GM12878 (cell line): ENCODE data around the gene SHFL. TPM values are rescaled to one million over a fixed set of nuclear protein-coding genes. Genes with fewer than 3 reads are reported as not detected.

ENCODE experiments used
- BCL3 ChIP-seq: IDR thresholded peaks from 2 replicates; pipeline ENCODE4 v1.6.1; 2011; ENCODE audit warnings: borderline replicate concordance, low read depth, mild to moderate bottlenecking, moderate library complexity, low read length; ENCODE audit not compliant: insufficient read depth, poor library complexity, severe bottlenecking
- CBFB ChIP-seq: IDR thresholded peaks from 2 replicates; pipeline ENCODE4 v1.6.1; 2016; ENCODE audit warnings: antibody characterized with exemption, low read depth
- CREM ChIP-seq: IDR thresholded peaks from 2 replicates; pipeline ENCODE4 v1.6.1; 2014; ENCODE audit warnings: antibody characterized with exemption, low read depth
- DPF2 ChIP-seq: fragments of 450-650 bp; IDR thresholded peaks from 2 replicates; pipeline ENCODE4 v1.6.1; 2017; ENCODE audit warnings: mild to moderate bottlenecking
- EED ChIP-seq: sonication (generic); IDR thresholded peaks from 2 replicates; pipeline ENCODE4 v1.6.1; 2016; ENCODE audit warnings: antibody characterized with exemption, low read depth
- EGR1 ChIP-seq, 2 experiments: IDR thresholded peaks; 1 replicate in 1 of 2; 2 replicates in 1 of 2; pipeline ENCODE4 v1.6.1; 2011 to 2012; ENCODE audit warnings: low read depth in 2 of 2, low read length in 2 of 2, borderline replicate concordance in 1 of 2, mild to moderate bottlenecking in 1 of 2, moderate library complexity in 1 of 2
- HDAC2 ChIP-seq: fragments of 200-600 bp; sonication (generic); IDR thresholded peaks from 2 replicates; pipeline ENCODE4 v1.6.1; 2017
- KDM1A ChIP-seq: fragments of 200-600 bp; sonication (generic); IDR thresholded peaks from 2 replicates; pipeline ENCODE4 v1.6.1; 2016; ENCODE audit warnings: borderline replicate concordance
- KLF5 ChIP-seq: fragments of 450-650 bp; IDR thresholded peaks from 2 replicates; pipeline ENCODE4 v1.6.1; 2014; ENCODE audit warnings: mild to moderate bottlenecking; ENCODE audit not compliant: partially characterized antibody
- MAX ChIP-seq: IDR thresholded peaks from 2 replicates; pipeline ENCODE4 v1.6.1; 2012; ENCODE audit warnings: low read depth, low read length, improper control_type of control experiment
- NBN ChIP-seq: fragments of 450-650 bp; IDR thresholded peaks from 2 replicates; pipeline ENCODE4 v1.6.1; 2016
- NR2C2 ChIP-seq: IDR thresholded peaks from 2 replicates; pipeline ENCODE4 v1.6.1; 2011; ENCODE audit warnings: borderline replicate concordance, low read depth; ENCODE audit not compliant: control insufficient read depth, insufficient read length
- NR2F1 ChIP-seq: fragments of 450-650 bp; conservative IDR thresholded peaks from 2 replicates; pipeline ENCODE4 v1.6.1; 2017; ENCODE audit warnings: mild to moderate bottlenecking
- PAX8 ChIP-seq: fragments of 450-650 bp; IDR thresholded peaks from 2 replicates; pipeline ENCODE4 v1.6.1; 2017; ENCODE audit warnings: mild to moderate bottlenecking, moderate library complexity
- POLR2AphosphoS2 ChIP-seq: IDR thresholded peaks from 2 replicates; pipeline ENCODE4 v1.6.1; 2011; ENCODE audit warnings: low read depth, mild to moderate bottlenecking, low read length, improper control_type of control experiment, moderate library complexity
- RAD21 ChIP-seq: IDR thresholded peaks from 2 replicates; pipeline ENCODE4 v1.6.1; 2011; ENCODE audit warnings: mild to moderate bottlenecking, low read depth, low read length, moderate library complexity; ENCODE audit not compliant: insufficient read depth
- RAD51 ChIP-seq: fragments of 450-650 bp; IDR thresholded peaks from 2 replicates; pipeline ENCODE4 v1.6.1; 2016; ENCODE audit warnings: moderate library complexity, mild to moderate bottlenecking, inconsistent platforms
- SIN3A ChIP-seq: IDR thresholded peaks from 2 replicates; pipeline ENCODE4 v1.6.1; 2012; ENCODE audit warnings: low read depth, low read length, improper control_type of control experiment
- SMARCA5 ChIP-seq: fragments of 450-650 bp; IDR thresholded peaks from 2 replicates; pipeline ENCODE4 v1.6.1; 2017; ENCODE audit warnings: mild to moderate bottlenecking
- TBL1XR1 ChIP-seq: IDR thresholded peaks from 2 replicates; pipeline ENCODE4 v1.6.1; 2012; ENCODE audit warnings: low read depth, low read length, improper control_type of control experiment
- TCF3 ChIP-seq: IDR thresholded peaks from 2 replicates; pipeline ENCODE4 v1.6.1; 2012; ENCODE audit warnings: low read depth, mild to moderate bottlenecking, low read length, borderline replicate concordance; ENCODE audit not compliant: insufficient read depth
- TCF7 ChIP-seq: IDR thresholded peaks from 2 replicates; pipeline ENCODE4 v1.6.1; 2014; ENCODE audit warnings: antibody characterized with exemption, borderline replicate concordance
- YBX1 ChIP-seq: fragments of 450-650 bp; IDR thresholded peaks from 2 replicates; pipeline ENCODE4 v1.6.1; 2016; ENCODE audit warnings: antibody characterized with exemption
- YY1 ChIP-seq: IDR thresholded peaks from 2 replicates; pipeline ENCODE4 v1.6.1; 2011; ENCODE audit warnings: low read depth, mild to moderate bottlenecking, low read length
- ZNF24 ChIP-seq: fragments of 450-650 bp; IDR thresholded peaks from 2 replicates; pipeline ENCODE4 v1.6.1; 2017; ENCODE audit warnings: antibody characterized with exemption, mild to moderate bottlenecking
- ZNF622 ChIP-seq: fragments of 450-650 bp; IDR thresholded peaks from 2 replicates; pipeline ENCODE4 v1.6.1; 2017; ENCODE audit warnings: mild to moderate bottlenecking, inconsistent platforms
- polyA plus RNA-seq, 11 experiments: library from polyadenylated mRNA; depleted of rRNA in 4 of 11; unstranded in 6 of 11; stranded (reverse) in 5 of 11; fragments of >200 nt; fragmentation: Nextera tagmentation in 4 of 11; fragmentation: Illumina TruSeq in 1 of 11; extraction: Ambion mirVana in 4 of 11; extraction: Trizol in 1 of 11; gene quantifications; 1 replicate in 1 of 11; 2 replicates in 10 of 11; pipeline versions ENCODE4 v1.2.1 to v1.2.3, GENCODE V29; 2011 to 2016; ENCODE audit warnings: inconsistent platforms in 2 of 11, missing spikeins in 2 of 11, low read depth in 1 of 11
- total RNA-seq, 4 experiments: library from RNA; depleted of rRNA in 3 of 4; stranded (reverse); fragments of >200 nt in 3 of 4; fragmentation: Illumina TruSeq in 1 of 4; extraction: Trizol in 1 of 4; gene quantifications; 2 replicates each; pipeline versions ENCODE4 v1.2.1 to v1.2.3, GENCODE V29; 2013 to 2021
- TF ChIP-seq, protein P1 (sequence below): fragments of 450-650 bp; formaldehyde crosslinking; IDR thresholded peaks from 2 replicates; pipeline ENCODE4 v1.4.0; 2020; ENCODE audit warnings: mild to moderate bottlenecking, moderate library complexity
- TF ChIP-seq, protein P2 (sequence below): IDR thresholded peaks from 2 replicates; pipeline ENCODE4 v1.6.1; 2011; ENCODE audit warnings: low read depth, low read length, improper control_type of control experiment, borderline replicate concordance

The SHFL gene
- total and polyA plus RNA-seq, 10 of the 15 experiments (the other 5 are each of a cell fraction or from before 2014, with no cell fraction given) = 8.0 to 83.8 (median 40.7) TPM

DNA sequence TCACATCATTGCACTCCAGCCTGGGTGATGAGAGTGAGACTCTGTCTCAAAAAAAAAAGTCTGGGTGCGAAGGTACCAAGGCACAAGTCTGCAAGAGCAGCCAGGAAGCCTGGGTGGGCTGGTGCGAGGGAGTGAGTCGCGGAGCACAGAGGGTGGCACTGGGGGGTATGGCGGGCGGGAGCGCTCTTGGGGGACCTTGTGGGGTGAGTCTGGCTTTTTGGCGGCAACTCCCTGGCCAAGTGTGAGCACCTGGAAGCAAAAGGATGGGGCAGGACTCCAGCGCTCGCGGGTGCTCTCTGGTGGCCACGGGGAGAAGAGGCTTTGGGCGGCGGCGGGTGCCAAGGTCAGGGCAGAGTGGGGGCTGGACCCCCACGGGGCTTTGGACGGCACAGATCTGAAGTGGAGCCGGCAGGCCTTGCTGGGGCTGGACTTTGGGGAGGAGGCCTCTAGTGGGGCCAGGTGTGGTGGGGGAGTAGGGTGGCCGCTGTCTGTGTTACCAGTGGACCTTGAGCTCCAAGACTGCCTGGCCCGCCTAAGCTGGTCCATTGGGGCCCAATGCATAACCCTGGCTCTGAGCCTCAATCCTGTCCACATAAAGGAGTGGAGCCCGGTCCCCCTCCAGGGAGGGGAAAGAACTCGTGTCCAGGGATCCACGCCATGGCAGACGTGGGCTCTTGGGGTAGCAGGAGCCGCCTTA, 26.9 kb downstream of the SHFL start (continued):
- TF ChIP-seq CREM (no peak), CBFB (no peak), TCF7 (no peak), NR2C2 (no peak), RAD21 (peak; percentile 81), ZNF24 (no peak), MAX (no peak), NBN (peak; percentile 41; the same call in 1 of the 2 replicates), SMARCA5 (no peak; the same call in 1 of the 2 replicates), ZNF622 (no peak), TBL1XR1 (no peak), EGR1 (IDR thresholded peaks at IDR 0.05; ENCODE audit: borderline replicate concordance in 1 of 2, low read depth in 2 of 2, low read length in 2 of 2) (no peak), POLR2AphosphoS2 (peak; percentile 22), RAD51 (no peak), EED (no peak), DPF2 (no peak), SIN3A (no peak), YY1 (peak; percentile 68; the same call in 1 of the 2 replicates), BCL3 (peak; percentile 73), TCF3 (no peak), YBX1 (no peak), HDAC2 (no peak), PAX8 (no peak), KDM1A (no peak), KLF5 (no peak), NR2F1 (peak; percentile 79)
- TF ChIP-seq, protein P1, sequence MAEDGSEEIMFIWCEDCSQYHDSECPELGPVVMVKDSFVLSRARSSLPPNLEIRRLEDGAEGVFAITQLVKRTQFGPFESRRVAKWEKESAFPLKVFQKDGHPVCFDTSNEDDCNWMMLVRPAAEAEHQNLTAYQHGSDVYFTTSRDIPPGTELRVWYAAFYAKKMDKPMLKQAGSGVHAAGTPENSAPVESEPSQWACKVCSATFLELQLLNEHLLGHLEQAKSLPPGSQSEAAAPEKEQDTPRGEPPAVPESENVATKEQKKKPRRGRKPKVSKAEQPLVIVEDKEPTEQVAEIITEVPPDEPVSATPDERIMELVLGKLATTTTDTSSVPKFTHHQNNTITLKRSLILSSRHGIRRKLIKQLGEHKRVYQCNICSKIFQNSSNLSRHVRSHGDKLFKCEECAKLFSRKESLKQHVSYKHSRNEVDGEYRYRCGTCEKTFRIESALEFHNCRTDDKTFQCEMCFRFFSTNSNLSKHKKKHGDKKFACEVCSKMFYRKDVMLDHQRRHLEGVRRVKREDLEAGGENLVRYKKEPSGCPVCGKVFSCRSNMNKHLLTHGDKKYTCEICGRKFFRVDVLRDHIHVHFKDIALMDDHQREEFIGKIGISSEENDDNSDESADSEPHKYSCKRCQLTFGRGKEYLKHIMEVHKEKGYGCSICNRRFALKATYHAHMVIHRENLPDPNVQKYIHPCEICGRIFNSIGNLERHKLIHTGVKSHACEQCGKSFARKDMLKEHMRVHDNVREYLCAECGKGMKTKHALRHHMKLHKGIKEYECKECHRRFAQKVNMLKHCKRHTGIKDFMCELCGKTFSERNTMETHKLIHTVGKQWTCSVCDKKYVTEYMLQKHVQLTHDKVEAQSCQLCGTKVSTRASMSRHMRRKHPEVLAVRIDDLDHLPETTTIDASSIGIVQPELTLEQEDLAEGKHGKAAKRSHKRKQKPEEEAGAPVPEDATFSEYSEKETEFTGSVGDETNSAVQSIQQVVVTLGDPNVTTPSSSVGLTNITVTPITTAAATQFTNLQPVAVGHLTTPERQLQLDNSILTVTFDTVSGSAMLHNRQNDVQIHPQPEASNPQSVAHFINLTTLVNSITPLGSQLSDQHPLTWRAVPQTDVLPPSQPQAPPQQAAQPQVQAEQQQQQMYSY (CRISPR knock-in tag) = peak; percentile 54; the same call in 1 of the 2 replicates
- TF ChIP-seq, protein P2, sequence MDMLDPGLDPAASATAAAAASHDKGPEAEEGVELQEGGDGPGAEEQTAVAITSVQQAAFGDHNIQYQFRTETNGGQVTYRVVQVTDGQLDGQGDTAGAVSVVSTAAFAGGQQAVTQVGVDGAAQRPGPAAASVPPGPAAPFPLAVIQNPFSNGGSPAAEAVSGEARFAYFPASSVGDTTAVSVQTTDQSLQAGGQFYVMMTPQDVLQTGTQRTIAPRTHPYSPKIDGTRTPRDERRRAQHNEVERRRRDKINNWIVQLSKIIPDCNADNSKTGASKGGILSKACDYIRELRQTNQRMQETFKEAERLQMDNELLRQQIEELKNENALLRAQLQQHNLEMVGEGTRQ = no peak
